Activated T-helper 1 cell treated with anti-CD3 and anti-CD28 coated beads, Interleukin-12 subunit alpha, Interleukin-12 subunit beta, Interleukin-2, Interleukin-4 antibody, amounts not matched to agents 30 ng/mL and 10 ng/mL and 1 ng/mL, durations not matched to agents 14 hours and 24 hours and 36 hours (primary cell): ENCODE measurements around the gene GAREM2. TPM values are rescaled to one million over a fixed set of nuclear protein-coding genes. Genes with fewer than 3 reads are reported as not detected.

Experiments used
- DNase-seq: peaks from one replicate; pipeline ENCODE4 v3.0.0; 2021; ENCODE audit warnings: low spot score
- H3K27ac Mint-ChIP-seq: one replicate; pipeline ENCODE4 v1.8.0; 2021; ENCODE audit warnings: mild to moderate bottlenecking, mixed read lengths
- H3K27me3 Mint-ChIP-seq: one replicate; pipeline ENCODE4 v1.8.0; 2022; ENCODE audit warnings: mild to moderate bottlenecking, moderate library complexity, mixed read lengths; ENCODE audit not compliant: insufficient read depth
- H3K36me3 Mint-ChIP-seq: one replicate; pipeline ENCODE4 v1.8.0; 2021; ENCODE audit warnings: low read depth, mixed read lengths
- H3K4me1 Mint-ChIP-seq: one replicate; pipeline ENCODE4 v1.8.0; 2021; ENCODE audit warnings: low read depth, mixed read lengths
- H3K4me3 Mint-ChIP-seq: one replicate; pipeline ENCODE4 v1.8.0; 2021; ENCODE audit warnings: mild to moderate bottlenecking, moderate library complexity, mixed read lengths
- H3K9me3 Mint-ChIP-seq: one replicate; pipeline ENCODE4 v1.8.0; 2021; ENCODE audit warnings: mixed read lengths
- intact Hi-C: fragments of 100-400 bp; cut with micrococcal nuclease; formaldehyde crosslinking; loops from one replicate; pipeline ENCODE4 v1.15.1; 2024
- total RNA-seq: library from RNA; stranded (reverse); gene quantifications from 2 replicates; pipeline ENCODE4 v1.2.3, GENCODE V29; 2022

The GAREM2 gene
- total RNA-seq, 1 donor from 2014 or later, result 6.1 TPM

DNA sequence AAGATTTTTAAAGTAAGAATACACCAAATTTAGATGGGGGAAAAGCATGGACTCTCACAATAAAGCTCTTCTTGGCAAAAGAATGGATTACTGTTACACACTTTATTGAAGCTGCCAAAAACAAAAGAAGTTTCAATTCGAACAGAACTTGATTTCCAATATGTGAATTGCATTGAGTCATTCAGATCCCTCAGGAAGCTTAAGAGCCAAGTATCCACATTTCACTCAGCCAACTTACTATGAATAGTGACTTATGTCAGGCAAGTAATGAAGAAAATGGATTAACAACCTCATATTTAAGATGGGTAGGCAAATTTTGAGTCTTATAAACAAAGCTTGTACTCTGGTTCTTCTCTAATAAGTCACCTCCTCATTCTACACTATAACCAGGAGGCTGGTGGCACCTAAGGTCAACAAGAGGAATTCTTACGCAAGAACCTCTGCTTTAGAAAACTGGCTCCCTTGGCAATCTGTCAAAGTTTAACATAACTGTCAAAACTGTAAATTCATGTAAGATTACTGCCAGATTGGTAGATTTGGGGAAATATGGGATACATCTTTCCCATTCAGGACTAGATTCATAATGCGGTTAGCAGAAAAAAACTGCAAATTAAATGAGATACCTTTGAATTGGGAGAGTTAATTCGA is 65.5 kb downstream of the GAREM2 start:
- Mint-ChIP-seq H3K9me3 (no peaks in the 10 kb centered on the region), H3K4me1 (peaks cover 19% of the 10 kb centered on the region), H3K36me3 (peaks cover 22% of the 10 kb centered on the region), H3K27ac (no peak overlapping the region), H3K27me3 (no peaks in the 10 kb centered on the region), H3K4me3 (no peak overlapping the region)
- intact Hi-C loops, result no loop called here
- no peak for DNase-seq

Other genes with a start within 250 kb of the GAREM2 start
- 5.3 and 6.2 TPM in 2 replicates for gene KIF3C, start 190.6 kb upstream of the GAREM2 start, total RNA-seq
- gene RAB10, start 139.0 kb upstream of the GAREM2 start, total RNA-seq, result 128 and 130 TPM in 2 replicates
- 96.8 and 99.9 TPM in 2 replicates for gene HADHA, start 71.5 kb downstream of the GAREM2 start, total RNA-seq
- gene HADHB, start 71.9 kb downstream of the GAREM2 start, total RNA-seq, result 78.8 and 78.9 TPM in 2 replicates
- gene SELENOI, start 173.1 kb downstream of the GAREM2 start, total RNA-seq, result 66.6 and 68.2 TPM in 2 replicates
- 2.3 and 2.9 TPM in 2 replicates for gene ADGRF3, start 173.7 kb downstream of the GAREM2 start, total RNA-seq
- not detected in 2 replicates for gene DRC1, start 228.8 kb downstream of the GAREM2 start, total RNA-seq